ENCODE measurements around the gene RAD51C. TPM values are rescaled to one million over a fixed set of nuclear protein-coding genes. Genes with fewer than 3 reads are reported as not detected.

RAD51C gene
- total RNA-seq, 1 donor, result 9.1 TPM

Other genes with a start within 250 kb of the RAD51C start
- gene HSF5, start 204.2 kb upstream of the RAD51C start, total RNA-seq, result 1.7 TPM
- 18.2 TPM for gene MTMR4, start 178.0 kb upstream of the RAD51C start, total RNA-seq
- gene TEX14, start 557 bp upstream of the RAD51C start, total RNA-seq, result 0.31 TPM
- gene PPM1E, start 63.3 kb downstream of the RAD51C start, total RNA-seq, result not detected